Astrocyte of the spinal cord (primary cell): ENCODE results near the gene MAP2K6.

Source experiments
- DNase-seq: peaks from one replicate; pipeline ENCODE4 v3.0.0; 2011; ENCODE audit warnings: low read depth, low spot score
- H3K4me3 ChIP-seq: 2 replicates; pipeline ENCODE4 v1.5.1; 2011; ENCODE audit warnings: low read depth, mild to moderate bottlenecking, low read length, moderate library complexity
- CTCF ChIP-seq: IDR thresholded peaks from 2 replicates; pipeline ENCODE4 v1.5.1; 2012; ENCODE audit warnings: low read depth, mild to moderate bottlenecking, low read length, inconsistent platforms
- in situ Hi-C: cut with HindIII; loops from 2 replicates; pipeline ENCODE4 v1.10.0; 2017; ENCODE audit warnings: low sequenced_read_pairs

Gene MAP2K6

DNA sequence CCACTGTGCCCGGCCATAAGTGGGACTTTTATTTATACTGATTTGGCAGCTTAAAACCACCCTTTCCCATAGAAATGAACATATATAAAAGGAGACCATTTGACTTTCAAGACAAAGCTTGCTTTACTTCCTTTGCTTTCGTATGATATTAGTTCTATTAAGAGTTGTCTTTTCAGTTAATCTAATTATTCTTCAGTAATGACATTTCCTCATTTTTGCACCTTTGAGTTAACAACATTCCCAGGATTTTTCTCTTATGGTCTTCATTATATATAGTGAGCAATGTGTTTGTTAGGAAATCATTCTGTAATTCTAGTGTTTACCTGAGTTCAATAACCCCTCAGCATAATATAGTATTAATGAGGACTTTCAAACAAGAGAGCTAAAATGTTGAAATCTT lies 173.8 kb downstream of the MAP2K6 start:
- in situ Hi-C loops, result no loop called here
- no peak for TF ChIP-seq CTCF
- no peak for DNase-seq
- H3K4me3 ChIP-seq, result no peak overlapping the region

GRCh38 chr17:69588827-69589239 lies 174.3 kb downstream of the MAP2K6 start:
- H3K4me3 ChIP-seq, result no peak overlapping the region
- in situ Hi-C loops, result no loop called here
- TF ChIP-seq CTCF, result no peak
- DNase-seq, result no peak

DNA sequence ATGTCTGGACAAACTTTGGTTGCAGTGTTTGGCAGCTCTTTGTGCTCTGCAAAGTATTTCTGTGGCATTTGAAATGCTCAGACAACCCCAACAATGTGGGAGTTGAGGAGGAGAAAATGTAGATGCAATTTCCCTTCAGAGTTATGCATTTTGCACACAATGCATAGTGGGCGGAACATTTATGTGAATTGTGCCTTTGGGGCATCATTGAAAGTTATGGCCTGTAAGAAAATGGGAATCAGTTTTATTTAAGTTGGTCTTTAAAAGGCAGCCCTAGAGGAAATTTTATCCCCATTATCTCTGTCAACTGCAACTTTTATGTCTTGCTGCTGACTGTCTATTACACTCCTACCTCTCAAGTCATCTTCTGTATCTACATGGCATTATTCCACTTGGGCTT lies 176.2 kb downstream of the MAP2K6 start:
- no peak for TF ChIP-seq CTCF
- in situ Hi-C loops, result no loop called here
- DNase-seq, result no peak
- H3K4me3 ChIP-seq, result no peak overlapping the region

- in situ Hi-C loops, result no loop called here
- TF ChIP-seq CTCF, result no peak
Measured at GRCh38 chr17:69592692-69593350, 178.3 kb downstream of the MAP2K6 start.

DNA sequence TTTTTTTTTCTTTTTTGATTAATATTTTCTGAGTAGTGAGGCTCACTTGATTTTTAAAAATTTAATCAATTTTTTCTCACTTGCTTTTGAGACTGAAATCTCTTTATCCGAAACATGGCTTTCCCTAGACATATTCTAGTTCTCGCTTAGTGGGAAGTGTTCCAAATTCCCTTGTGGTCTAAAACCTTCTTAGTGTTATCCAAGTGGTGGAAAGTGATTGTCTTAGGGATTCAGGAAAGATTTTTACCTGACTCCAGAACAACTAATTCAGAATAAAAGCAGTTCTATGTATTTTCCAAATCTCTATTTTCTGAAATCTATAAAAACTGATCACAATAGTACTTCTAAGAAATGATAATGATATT lies 178.8 kb downstream of the MAP2K6 start:
- no peak overlapping the region for H3K4me3 ChIP-seq
- in situ Hi-C loops, result no loop called here
- TF ChIP-seq CTCF, result no peak
- DNase-seq, result peak; percentile 24

More at GRCh38 chr17:69592692-69593350, 178.3 kb downstream of the MAP2K6 start:
- no peak overlapping the region for H3K4me3 ChIP-seq
- DNase-seq, result peak; percentile 46

DNA sequence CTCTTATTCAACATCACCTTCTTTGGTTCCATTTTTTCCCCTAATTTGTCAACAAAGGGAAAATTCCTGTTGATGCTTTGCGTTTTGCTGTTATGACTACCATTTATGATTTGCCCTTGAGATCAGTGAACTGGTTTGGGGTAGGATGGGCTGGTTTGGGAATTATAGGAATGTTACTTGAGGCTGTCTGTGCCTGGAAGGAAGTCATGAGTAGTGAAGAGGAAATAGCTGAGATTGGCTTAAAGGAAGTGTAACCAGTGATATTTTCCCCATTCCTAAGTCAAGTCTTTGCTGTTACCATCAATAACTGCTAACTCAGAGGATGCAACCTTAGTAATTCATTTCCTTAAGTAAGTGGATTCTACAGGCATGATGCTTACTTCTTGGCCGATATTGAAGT lies 179.2 kb downstream of the MAP2K6 start:
- no peak for DNase-seq
- no peak for TF ChIP-seq CTCF
- no peak overlapping the region for H3K4me3 ChIP-seq
- in situ Hi-C loops, result no loop called here
